ENCODE data around the gene RPUSD3.
A peak's percentile ranks its signal among the peaks of the same experiment; 100 is the strongest.
"Not testable (repeated sequence)": the region's sequence is repeated elsewhere in the genome, so short reads cannot be mapped to it uniquely, and the experiment has no call there.

The RPUSD3 gene

GRCh38 chr3:9864200-9864927, 20.6 kb upstream of the RPUSD3 start:
- no peak for DNase-seq

GRCh38 chr3:9863058-9863772, 19.4 kb upstream of the RPUSD3 start:
- DNase-seq, result no peak

- DNase-seq, result peak; percentile 25
Measured at GRCh38 chr3:9862391-9863057, 18.7 kb upstream of the RPUSD3 start.

- DNase-seq, result no peak
Measured at GRCh38 chr3:9861626-9862130, 17.9 kb upstream of the RPUSD3 start.

GRCh38 chr3:9861201-9861600, 17.4 kb upstream of the RPUSD3 start:
- DNase-seq, result no peak

DNA sequence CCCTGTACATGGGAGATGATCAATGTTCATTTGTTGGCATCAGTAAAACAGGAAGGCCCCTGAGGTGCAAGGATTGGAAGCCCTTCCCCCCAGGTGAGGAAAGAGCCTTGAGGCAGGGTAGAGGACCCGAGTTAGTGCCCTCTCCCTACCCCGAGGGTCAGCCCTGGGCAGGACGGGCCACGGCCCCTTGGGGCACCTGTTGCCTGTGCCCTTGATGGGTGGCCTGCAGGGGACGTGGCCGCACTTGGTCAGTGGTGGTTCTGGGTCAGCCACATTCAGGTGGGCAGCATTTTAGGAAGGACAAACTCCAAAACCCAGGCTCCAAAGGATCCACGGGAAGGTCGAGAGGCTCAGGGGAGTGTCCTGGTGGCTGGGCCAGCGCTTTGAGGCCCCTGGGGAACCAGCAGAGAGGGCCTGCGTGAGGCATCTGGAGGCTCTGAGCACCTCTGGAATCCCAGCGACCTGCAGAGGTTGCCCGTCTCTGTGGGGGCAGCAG, 15.8 kb upstream of the RPUSD3 start:
- no peak for DNase-seq

- no peak for DNase-seq
Measured at GRCh38 chr3:9855594-9855993, 11.8 kb upstream of the RPUSD3 start.

DNA sequence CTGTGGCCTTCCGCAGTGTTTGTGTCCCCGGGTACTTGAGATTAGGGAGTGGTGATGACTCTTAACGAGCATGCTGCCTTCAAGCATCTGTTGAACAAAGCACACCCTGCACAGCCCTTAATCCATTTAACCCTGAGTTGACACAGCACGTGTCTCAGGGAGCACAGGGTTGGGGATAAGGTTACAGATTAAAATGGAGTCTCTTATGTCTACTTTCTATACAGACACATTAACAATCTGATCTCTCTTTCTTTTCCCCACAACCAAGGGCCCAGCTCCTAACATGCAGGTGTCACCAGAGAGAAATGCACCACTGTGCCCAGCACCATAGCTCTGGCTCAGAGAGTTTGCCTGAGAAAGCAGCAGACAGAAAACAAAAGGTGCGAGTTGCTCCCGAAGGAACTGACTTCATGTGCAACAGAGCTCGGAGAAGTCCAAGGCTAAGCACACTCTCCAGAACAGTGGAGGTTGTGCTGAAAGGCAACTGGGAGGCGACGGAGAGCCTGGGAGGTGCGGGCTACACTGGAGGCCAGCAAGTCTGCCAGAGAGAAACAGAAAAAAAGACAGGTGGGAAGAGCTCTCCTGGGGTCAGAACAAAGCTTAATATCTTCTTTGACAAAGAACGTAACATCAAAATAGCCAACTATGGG, 10.6 kb upstream of the RPUSD3 start:
- not testable (repeated sequence) for DNase-seq

- no peak for DNase-seq
Measured at GRCh38 chr3:9852528-9852927, 8.7 kb upstream of the RPUSD3 start.

DNA sequence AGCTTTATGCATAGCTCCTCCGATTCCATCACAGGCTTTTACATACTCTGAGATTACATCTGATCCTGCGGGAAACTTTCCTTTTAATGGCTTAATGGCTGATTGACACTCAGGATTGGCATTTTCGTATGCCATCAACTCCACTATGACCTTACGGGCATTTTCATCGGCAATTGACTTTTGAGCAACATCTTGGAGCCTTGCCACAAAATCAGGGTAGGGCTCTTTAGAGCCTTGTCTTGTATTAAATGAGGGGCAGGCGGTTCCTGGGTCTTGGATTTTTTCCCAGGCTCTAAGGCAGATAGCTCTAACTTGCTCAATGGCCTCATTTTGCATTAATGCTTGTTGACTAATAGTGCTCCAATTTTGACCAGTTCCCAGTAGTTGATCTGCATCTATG, 8.1 kb upstream of the RPUSD3 start:
- DNase-seq, result not testable (repeated sequence)

DNA sequence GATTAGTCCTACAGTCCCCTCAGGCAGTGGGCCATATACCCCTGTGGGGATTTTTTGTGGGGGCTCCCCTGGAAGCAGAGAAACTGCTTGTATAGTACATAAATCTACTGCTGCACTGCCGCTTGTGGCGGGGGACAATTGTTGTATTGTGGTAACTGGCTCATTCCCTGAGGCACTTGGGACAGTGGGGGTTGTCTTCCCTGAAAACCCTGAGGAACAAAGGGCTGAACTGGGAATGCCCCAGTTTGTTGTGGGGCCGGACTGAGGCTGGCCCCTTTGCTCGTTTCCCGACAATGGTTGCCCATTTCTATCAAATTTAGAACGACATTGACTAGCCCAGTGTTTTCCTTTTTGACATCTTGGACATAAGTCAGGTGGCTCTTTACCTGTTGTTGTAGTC, 7.6 kb upstream of the RPUSD3 start:
- DNase-seq, result not testable (repeated sequence)

DNA sequence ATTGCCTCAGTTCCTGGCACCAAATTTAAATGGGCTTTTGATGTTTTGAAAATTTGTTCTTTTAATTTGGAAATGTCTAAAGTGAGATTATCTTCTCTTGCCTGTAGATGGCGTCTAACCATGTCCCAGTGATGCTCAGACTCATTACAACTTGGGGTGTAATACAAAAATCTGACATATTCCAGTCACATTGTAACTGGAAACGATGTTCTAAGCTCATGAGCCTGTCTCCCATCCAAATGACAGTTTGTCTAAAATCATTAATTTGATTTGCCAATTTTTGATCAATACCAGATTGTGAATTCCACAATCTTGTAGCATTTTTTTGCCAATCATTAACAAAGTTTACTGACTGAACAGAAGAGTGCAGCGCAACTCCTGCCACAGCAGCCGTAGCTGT, 5.1 kb upstream of the RPUSD3 start:
- DNase-seq, result peak; percentile 20

GRCh38 chr3:9847870-9848269, 4.1 kb upstream of the RPUSD3 start:
- not testable (repeated sequence) for DNase-seq

DNA sequence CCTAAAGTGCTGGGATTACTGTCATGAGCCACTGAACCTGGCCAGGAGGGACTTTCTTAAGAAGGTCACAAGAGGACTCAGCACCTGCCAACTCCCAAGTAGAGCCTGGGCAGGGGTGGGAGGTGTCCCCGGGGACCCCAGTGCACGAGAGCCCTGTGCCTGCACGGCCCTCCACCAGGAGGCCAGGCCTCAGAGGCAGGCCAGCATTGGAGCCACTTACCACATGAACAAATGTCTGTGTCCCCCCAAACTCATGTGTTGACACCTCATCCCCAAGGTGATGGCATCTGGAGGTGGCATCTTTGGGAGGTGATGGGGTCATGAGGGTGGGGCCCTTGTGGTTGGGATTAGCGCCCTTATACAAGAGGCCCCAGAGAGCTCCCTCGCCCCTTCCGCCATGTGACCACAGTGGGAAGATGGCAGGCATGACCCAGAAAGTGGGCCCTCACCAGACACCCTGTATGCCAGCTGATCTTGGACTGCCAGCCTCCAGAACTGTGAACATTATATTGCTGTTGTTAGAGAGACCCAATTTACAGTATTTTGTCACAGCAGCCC, 3.2 kb upstream of the RPUSD3 start:
- no peak for DNase-seq

GRCh38 chr3:9846231-9846630, 2.4 kb upstream of the RPUSD3 start:
- no peak for DNase-seq

DNA sequence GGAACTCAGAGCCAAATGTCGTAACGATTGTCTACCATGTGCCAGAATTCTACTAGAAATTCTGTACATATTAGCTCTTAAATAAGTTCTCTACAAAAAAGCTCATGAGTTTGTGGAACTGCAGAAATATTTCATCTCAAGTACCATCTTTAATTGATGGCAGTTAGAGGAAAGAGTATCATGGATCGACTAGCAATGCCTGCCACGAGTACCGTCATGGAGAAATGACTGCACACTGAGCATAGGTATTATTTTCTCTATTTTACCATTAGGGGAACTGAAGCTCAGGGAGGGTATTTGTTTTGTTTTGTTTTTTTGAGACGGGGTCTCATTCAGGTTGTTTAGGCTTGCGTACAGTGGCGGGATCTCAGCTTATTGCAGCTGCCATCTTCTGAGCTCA, 2.8 kb downstream of the RPUSD3 start:
- no peak for DNase-seq

DNA sequence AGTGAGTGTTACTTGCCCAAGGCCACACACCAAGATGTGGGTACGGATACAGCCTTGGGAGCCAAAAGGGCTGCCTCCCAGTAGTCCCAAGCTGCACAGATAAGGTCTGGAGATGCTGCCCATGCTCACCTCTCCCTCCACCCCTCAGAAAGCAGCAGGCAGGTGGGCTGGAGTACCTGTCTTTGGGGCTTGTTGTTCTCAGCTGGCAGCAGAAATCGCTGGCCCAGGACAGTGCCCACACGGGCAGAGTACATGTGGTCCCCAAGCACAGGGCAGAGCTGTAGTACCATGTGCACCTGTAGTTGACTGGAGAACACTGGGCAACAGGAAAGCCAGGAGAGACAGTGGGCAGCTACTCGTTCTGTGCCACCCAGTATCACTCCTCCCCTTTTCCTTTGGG, 5.0 kb downstream of the RPUSD3 start:
- no peak for DNase-seq

- DNase-seq, result no peak
Measured at GRCh38 chr3:9837701-9838582, 5.9 kb downstream of the RPUSD3 start.

- DNase-seq, result no peak
Measured at GRCh38 chr3:9834520-9835380, 9.1 kb downstream of the RPUSD3 start.

- DNase-seq, result no peak
Measured at GRCh38 chr3:9833078-9833477, 10.7 kb downstream of the RPUSD3 start.

DNA sequence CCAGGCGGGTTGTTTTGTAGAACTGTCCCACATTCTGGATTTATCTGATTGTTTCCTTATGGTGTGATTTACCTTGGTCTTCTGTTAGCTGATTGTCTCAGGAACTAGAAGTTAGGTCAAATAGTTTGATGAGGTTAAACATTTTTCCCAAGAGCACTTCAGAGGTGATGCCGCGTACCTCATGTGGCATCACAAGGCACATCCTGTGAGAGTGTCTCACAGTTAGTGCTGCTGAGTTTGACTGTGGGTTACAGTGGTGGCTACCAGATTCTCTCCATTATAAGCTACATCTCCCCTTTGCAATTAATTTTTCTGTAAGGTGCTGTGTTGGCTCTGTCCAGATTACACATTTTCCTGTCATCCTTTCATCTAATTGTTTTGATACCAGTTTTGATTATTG, 12.6 kb downstream of the RPUSD3 start:
- no peak for DNase-seq

All from stimulated activated CD4-positive, alpha-beta T cell treated with anti-CD3 and anti-CD28 coated beads, Interleukin-4, amount 100 ng/mL, for 24 hours (primary cell).